Karpas-422 (cell line): Measurements from ENCODE around the gene DERL2. TPM values are rescaled to one million over a fixed set of nuclear protein-coding genes. Genes with fewer than 3 reads are reported as not detected.
A peak's percentile ranks its signal among the peaks of the same experiment; 100 is the strongest.
"Not testable (repeated sequence)": the region's sequence is repeated elsewhere in the genome, so short reads cannot be mapped to it uniquely, and the experiment has no call there.

Experiments
- DNase-seq: peaks from one replicate; pipeline ENCODE4 v3.0.0-alpha.2; 2015
- H2AFZ ChIP-seq: fragments of 200-600 bp; sonication (generic); 2 replicates; pipeline ENCODE4 v1.6.1; 2014; ENCODE audit warnings: antibody characterized with exemption, low read length, mixed read lengths
- H3K27ac ChIP-seq: fragments of 200-600 bp; sonication (generic); 2 replicates; pipeline ENCODE4 v1.5.1; 2014; ENCODE audit warnings: mild to moderate bottlenecking, low read length, moderate library complexity
- H3K27me3 ChIP-seq: fragments of 200-600 bp; sonication (generic); 2 replicates; pipeline ENCODE4 v1.6.1; 2014; ENCODE audit warnings: low read length, mixed read lengths
- H3K36me3 ChIP-seq: fragments of 200-600 bp; sonication (generic); 2 replicates; pipeline ENCODE4 v1.6.1; 2014; ENCODE audit warnings: low read length, mixed read lengths; ENCODE audit not compliant: insufficient read depth
- H3K4me1 ChIP-seq: fragments of 200-600 bp; sonication (generic); 2 replicates; pipeline ENCODE4 v1.6.1; 2014; ENCODE audit warnings: mild to moderate bottlenecking, low read length, mixed read lengths
- H3K4me2 ChIP-seq: fragments of 200-600 bp; sonication (generic); 2 replicates; pipeline ENCODE4 v1.6.1; 2014; ENCODE audit warnings: low read length, low read depth, mild to moderate bottlenecking; ENCODE audit not compliant: poor library complexity, severe bottlenecking
- H3K4me3 ChIP-seq: fragments of 200-600 bp; sonication (generic); 2 replicates; pipeline ENCODE4 v1.5.1; 2014; ENCODE audit warnings: mild to moderate bottlenecking, antibody characterized with exemption, low read length, mixed read lengths
- H3K79me2 ChIP-seq: fragments of 200-600 bp; sonication (generic); 2 replicates; pipeline ENCODE4 v1.6.1; 2014; ENCODE audit warnings: mild to moderate bottlenecking, low read length, mixed read lengths
- H3K9ac ChIP-seq: fragments of 200-600 bp; sonication (generic); 2 replicates; pipeline ENCODE4 v1.6.0; 2014; ENCODE audit warnings: low read length
- H3K9me2 ChIP-seq: fragments of 200-600 bp; sonication (generic), shearing (Covaris generic); replicated peaks from 2 replicates; pipeline ENCODE4 v1.6.0; 2014; ENCODE audit warnings: mild to moderate bottlenecking, low read length, moderate library complexity; ENCODE audit not compliant: insufficient read depth
- H3K9me3 ChIP-seq: fragments of 300-700, 200-600 bp; sonication (generic); 2 replicates; pipeline ENCODE4 v1.6.1; 2014; ENCODE audit warnings: low read length, mixed read lengths
- H4K20me1 ChIP-seq: fragments of 200-600 bp; sonication (generic); 2 replicates; pipeline ENCODE4 v1.6.1; 2014; ENCODE audit warnings: mild to moderate bottlenecking, antibody characterized with exemption, low read length, low read depth; ENCODE audit not compliant: insufficient read depth
- total RNA-seq: library from RNA; depleted of rRNA; stranded (reverse); fragments of >200 nt; shearing (Covaris generic); gene quantifications from 2 replicates; pipeline ENCODE4 v1.2.3, GENCODE V29; 2014; ENCODE audit warnings: low replicate concordance

DERL2 gene
- total RNA-seq, 1 experiment from 2014 or later, result 23.8 TPM

DNA sequence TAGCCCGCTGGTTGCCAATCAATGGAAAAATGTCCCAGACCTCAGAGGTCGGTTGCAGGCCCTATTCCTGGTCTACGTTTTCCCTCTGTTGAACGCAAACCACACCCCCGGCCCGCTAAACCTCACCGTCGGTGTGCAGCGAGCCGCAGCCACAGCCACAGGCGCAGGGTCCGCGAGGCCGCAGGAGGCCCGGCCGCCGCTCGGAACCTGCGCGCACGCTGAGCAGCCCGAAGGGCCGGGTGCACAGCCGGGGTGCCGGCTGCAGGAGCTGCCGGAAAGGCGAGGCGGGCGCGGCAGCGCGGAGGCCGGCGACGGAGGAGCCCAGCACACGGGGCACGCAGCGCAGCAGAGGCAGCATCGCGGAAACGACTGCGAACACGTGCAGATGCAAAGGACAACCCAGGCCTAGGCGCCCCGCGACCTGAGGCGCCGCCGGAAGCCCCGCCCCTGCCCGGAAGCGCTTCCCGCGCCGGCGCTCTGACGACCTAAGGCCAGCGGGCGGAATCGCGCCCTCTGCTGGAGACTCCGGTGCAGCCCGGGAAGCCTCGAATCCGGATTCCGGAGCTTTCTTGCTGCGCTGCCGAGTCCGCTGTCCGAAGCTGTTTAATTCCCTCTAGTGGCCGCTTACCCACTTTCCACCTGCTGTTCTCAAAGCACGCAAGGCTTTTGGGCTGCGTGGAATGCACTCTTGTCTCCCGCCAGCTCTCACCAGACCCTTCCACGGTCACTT, 47.1 kb downstream of the DERL2 start, which contains the start of gene C1QBP:
Gene C1QBP (minus strand): TSS at position 440 of the 730 bp plus-strand sequence. CDS start 82 bp downstream, at position 358.
- H3K4me1 ChIP-seq, result peaks cover 33% of the 10 kb centered on the region
- peaks cover 9% of the 10 kb centered on the region for H4K20me1 ChIP-seq
- H2AFZ ChIP-seq, result no peak within 1 kb of the TSS
- no peaks in the 10 kb centered on the region for H3K27me3 ChIP-seq
- H3K9ac ChIP-seq, result peak within 1 kb of the TSS; percentile 88
- peaks cover 53% of the 10 kb centered on the region for H3K79me2 ChIP-seq
- peak; percentile 98 for DNase-seq
- peak within 1 kb of the TSS; percentile 93 for H3K4me2 ChIP-seq
- peak within 1 kb of the TSS; percentile 67 for H3K27ac ChIP-seq
- H3K4me3 ChIP-seq, result peak within 1 kb of the TSS; percentile 82
- no peaks in the 10 kb centered on the region for H3K9me2 ChIP-seq
- no peaks in the 10 kb centered on the region for H3K9me3 ChIP-seq
- H3K36me3 ChIP-seq, result peaks cover 49% of the 10 kb centered on the region

DNA sequence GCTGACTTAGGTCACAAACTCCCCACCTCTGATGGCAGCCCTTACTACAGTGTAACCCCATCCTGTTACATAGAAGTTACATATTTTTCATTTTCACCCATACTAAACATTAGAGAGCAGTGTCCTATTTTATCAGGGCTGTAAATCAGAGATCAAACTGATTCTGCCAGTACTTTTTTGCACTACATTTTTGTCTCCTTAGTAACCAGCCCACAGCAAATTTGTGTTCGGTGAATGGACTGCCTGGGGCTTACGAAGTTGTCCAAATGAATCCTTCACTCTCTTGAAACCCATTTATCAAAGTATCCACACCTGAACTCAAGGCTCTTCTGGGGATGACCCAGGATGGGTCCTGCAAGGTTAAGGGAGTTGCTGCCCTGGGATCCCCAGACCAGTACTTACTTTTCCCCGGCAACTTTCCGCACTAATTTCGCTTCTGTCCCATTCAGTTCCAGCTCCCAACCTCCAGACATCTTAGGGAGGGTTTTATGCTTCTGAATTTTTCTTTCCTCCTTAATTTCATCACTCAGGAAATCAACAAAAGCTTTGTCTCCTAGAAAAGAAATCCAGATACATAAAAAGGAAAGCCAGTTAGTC, 48.2 kb downstream of the DERL2 start:
- H3K79me2 ChIP-seq, result peaks cover 46% of the 10 kb centered on the region

DNA sequence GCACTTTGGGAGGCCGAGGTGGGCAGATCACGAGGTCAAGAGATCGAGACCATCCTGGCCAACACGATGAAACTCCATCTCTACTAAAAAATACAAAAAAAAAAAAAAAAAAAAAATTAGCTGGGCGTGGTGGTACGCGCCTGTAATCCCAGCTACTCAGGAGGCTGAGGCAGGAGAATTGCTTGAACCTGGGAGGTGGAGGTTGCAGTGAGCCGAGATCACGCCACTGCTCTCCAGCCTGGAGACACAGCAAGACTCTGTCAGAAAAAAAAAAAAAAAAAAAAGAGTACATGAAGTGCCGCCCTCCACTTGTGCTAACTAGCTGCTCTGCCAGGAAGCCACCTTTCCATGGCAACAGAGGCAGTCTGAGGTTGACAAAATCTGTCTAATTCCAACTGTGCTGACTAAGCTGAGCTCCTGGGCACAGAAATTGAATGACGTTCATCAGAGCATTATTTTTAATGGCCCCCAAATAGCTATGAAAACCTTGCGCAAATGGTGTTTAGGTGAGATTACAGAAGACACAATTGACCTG, 50.1 kb downstream of the DERL2 start:
- H3K9me3 ChIP-seq, H3K9ac ChIP-seq, H3K27me3 ChIP-seq, H3K27ac ChIP-seq, H2AFZ ChIP-seq, H3K9me2 ChIP-seq, H3K4me3 ChIP-seq: not testable (repeated sequence)
- Histone ChIP-seq H3K4me1 (peaks cover 33% of the 10 kb centered on the region), H4K20me1 (peaks cover 13% of the 10 kb centered on the region), H3K4me2 (peak overlapping the region; percentile 93), H3K79me2 (peaks cover 40% of the 10 kb centered on the region), H3K36me3 (peaks cover 53% of the 10 kb centered on the region)
- peak; percentile 41 for DNase-seq

More for the DNA sequence above, 48.2 kb downstream of the DERL2 start:
- H3K27me3 ChIP-seq, result no peaks in the 10 kb centered on the region
- peaks cover 13% of the 10 kb centered on the region for H4K20me1 ChIP-seq
- no peak overlapping the region for H2AFZ ChIP-seq
- no peaks in the 10 kb centered on the region for H3K9me3 ChIP-seq
- H3K9me2 ChIP-seq, result no peaks in the 10 kb centered on the region
- peak; percentile 41 for DNase-seq
- peak overlapping the region; percentile 93 for H3K4me2 ChIP-seq
- H3K4me3 ChIP-seq, result peak overlapping the region; percentile 82
- H3K9ac ChIP-seq, result peak overlapping the region; percentile 88
- peaks cover 33% of the 10 kb centered on the region for H3K4me1 ChIP-seq
- peak overlapping the region; percentile 67 for H3K27ac ChIP-seq
- peaks cover 51% of the 10 kb centered on the region for H3K36me3 ChIP-seq

DNA sequence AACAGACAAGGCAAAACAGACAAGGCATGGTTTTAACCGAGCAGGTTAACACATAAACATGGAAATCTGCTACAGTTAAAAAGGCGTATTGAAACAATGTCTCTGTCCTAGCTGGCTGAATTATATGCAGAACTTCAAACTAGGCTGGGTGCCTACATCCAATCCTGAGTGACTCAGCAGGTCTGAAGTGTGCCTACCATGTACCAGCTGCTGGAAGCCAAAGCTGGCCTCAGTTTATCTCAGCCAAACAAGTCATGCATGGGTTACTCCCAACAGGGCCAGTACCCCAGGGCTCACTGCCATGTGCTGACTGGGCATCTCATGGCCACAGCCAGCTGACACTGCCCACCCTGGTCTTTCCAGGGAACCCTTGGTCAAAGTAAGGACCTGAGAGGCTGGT, 51.0 kb downstream of the DERL2 start:
- Histone ChIP-seq H3K79me2 (peaks cover 40% of the 10 kb centered on the region), H3K9me2 (no peaks in the 10 kb centered on the region), H4K20me1 (peaks cover 13% of the 10 kb centered on the region), H3K36me3 (peaks cover 53% of the 10 kb centered on the region), H3K4me1 (peaks cover 28% of the 10 kb centered on the region), H2AFZ (no peak overlapping the region), H3K9me3 (no peaks in the 10 kb centered on the region), H3K27ac (no peak overlapping the region), H3K27me3 (no peaks in the 10 kb centered on the region), H3K4me3 (no peak overlapping the region), H3K9ac (no peak overlapping the region), H3K4me2 (no peak overlapping the region)
- DNase-seq, result no peak

DNA sequence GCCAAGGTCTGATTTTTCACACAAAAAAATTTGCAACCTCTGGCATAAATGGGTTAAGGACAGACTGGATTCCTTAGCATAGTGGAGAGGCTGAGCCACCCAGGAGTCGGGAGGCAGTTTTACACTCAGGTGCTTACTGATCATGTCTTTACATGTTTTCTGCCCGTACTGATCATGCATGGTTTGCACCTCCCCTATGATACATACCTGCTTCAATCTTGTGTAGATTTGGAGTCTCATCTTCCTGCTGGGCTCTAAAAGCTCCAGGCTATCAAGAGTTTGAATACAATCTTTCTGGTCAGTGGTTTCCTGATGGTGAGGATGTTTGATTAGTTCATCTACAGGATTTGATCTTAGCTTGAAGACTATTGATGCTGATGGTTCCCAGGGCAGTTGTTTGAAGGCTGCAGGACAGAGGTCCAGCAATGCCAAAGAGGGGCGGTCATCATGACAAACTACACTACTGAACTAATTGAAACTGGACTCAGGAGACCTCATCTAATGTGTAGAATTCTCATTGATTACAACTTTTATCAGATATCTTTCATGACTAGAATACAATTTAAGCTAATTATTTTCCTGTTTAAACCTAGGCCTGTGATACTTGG, 53.9 kb downstream of the DERL2 start:
- Histone ChIP-seq H3K79me2 (peaks cover 21% of the 10 kb centered on the region), H4K20me1 (peaks cover 13% of the 10 kb centered on the region), H3K9ac (no peak overlapping the region), H3K9me3 (no peaks in the 10 kb centered on the region), H3K36me3 (peaks cover 49% of the 10 kb centered on the region), H3K9me2 (no peaks in the 10 kb centered on the region), H2AFZ (no peak overlapping the region), H3K4me1 (peaks cover 10% of the 10 kb centered on the region), H3K27ac (no peak overlapping the region), H3K4me2 (no peak overlapping the region), H3K4me3 (no peak overlapping the region), H3K27me3 (no peaks in the 10 kb centered on the region)
- peak; percentile 46 for DNase-seq

DNA sequence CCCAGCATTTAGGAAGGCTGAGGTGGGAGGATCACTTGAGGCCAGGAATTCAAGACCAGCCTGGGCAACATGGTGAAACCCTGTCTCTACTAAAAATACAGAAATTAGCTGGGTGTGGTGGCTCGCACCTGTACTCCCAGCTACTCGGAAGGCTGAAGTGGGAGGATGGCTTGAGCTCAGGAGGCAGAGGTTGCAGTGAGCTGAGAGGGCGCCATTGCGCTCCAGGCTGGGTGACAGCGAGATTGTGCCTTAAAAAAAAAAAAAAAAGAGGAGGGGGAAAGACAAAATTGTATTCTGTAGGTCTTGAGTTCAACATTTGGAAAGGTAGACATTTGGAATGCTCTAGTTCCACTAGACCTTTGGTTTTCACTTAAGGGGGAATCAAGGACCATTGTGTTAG, 54.7 kb downstream of the DERL2 start:
- H3K9me3 ChIP-seq, H3K9ac ChIP-seq, H3K4me3 ChIP-seq, H3K4me1 ChIP-seq, H3K4me2 ChIP-seq, H3K27ac ChIP-seq, H2AFZ ChIP-seq, H3K27me3 ChIP-seq, H3K9me2 ChIP-seq: not testable (repeated sequence)
- Histone ChIP-seq H4K20me1 (peaks cover 13% of the 10 kb centered on the region), H3K36me3 (peaks cover 42% of the 10 kb centered on the region), H3K79me2 (peaks cover 13% of the 10 kb centered on the region)
- peak; percentile 47 for DNase-seq

DNA sequence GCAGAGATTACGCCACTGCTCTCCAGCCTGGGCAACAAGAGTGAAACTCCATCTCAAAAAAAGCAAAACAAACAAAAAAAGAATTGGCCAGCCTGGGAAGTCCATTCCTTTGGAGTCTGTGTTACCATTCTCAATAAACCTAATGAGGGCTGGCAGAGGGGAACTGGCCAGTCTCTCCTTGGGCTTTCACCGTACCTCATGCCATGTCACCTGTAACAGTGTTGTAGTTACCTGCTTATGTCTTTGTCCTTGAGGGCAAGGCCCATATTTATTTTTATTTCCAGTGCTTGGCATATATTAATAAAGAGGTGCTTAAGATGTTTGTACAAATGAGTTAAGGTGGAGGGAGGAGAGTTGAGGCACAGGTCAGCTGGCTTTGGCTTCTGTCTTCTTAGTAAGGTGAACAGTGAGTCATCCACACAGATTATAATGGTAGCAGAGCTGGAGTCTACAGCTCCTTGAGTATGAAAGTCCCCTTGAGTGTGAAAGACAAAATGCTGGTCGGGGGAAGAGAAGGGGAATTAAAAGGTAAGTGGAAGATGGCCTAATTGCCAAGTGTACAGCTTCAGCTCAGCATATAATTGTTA, 55.5 kb downstream of the DERL2 start:
- Histone ChIP-seq H3K27me3 (no peaks in the 10 kb centered on the region), H4K20me1 (peaks cover 13% of the 10 kb centered on the region), H3K9me3 (no peaks in the 10 kb centered on the region), H3K4me3 (no peak overlapping the region), H2AFZ (no peak overlapping the region), H3K79me2 (peaks cover 11% of the 10 kb centered on the region), H3K9me2 (no peaks in the 10 kb centered on the region), H3K9ac (no peak overlapping the region), H3K36me3 (peaks cover 44% of the 10 kb centered on the region), H3K4me2 (no peak overlapping the region), H3K27ac (no peak overlapping the region), H3K4me1 (no peaks in the 10 kb centered on the region)
- DNase-seq, result no peak
